HT-29 (cell line): ENCODE data around the gene LCORL. TPM values are rescaled to one million over a fixed set of nuclear protein-coding genes. Genes with fewer than 3 reads are reported as not detected.
A peak's percentile ranks its signal among the peaks of the same experiment; 100 is the strongest.
"Not testable (repeated sequence)": the region's sequence is repeated elsewhere in the genome, so short reads cannot be mapped to it uniquely, and the experiment has no call there.

ENCODE experiments used
- DNase-seq: peaks from one replicate; pipeline ENCODE4 v3.0.0-alpha.2; 2015; ENCODE audit warnings: low spot score
- total RNA-seq: library from RNA; depleted of rRNA; stranded (reverse); fragments of >200 nt; shearing (Covaris generic); gene quantifications from 2 replicates; pipeline ENCODE4 v1.2.3, GENCODE V29; 2014

LCORL gene
- total RNA-seq, 1 experiment from 2014 or later: 7.4 TPM

- no peak for DNase-seq
Observed at GRCh38 chr4:17859793-17860406, 161.7 kb downstream of the LCORL start.

GRCh38 chr4:17854036-17854435 is 167.5 kb downstream of the LCORL start:
- no peak for DNase-seq

GRCh38 chr4:17851959-17852358 is 169.6 kb downstream of the LCORL start:
- no peak for DNase-seq

- not testable (repeated sequence) for DNase-seq
Observed at GRCh38 chr4:17850295-17850694, 171.3 kb downstream of the LCORL start.

GRCh38 chr4:17846266-17846665 is 175.3 kb downstream of the LCORL start:
- DNase-seq: no peak

GRCh38 chr4:17823871-17824669 is 197.5 kb downstream of the LCORL start:
- DNase-seq: no peak

GRCh38 chr4:17817027-17817426 is 204.5 kb downstream of the LCORL start:
- peak; percentile 63 for DNase-seq

GRCh38 chr4:17816142-17816541 is 205.4 kb downstream of the LCORL start:
- DNase-seq: no peak

- DNase-seq: no peak
Observed at GRCh38 chr4:17814140-17814539, 207.4 kb downstream of the LCORL start.

GRCh38 chr4:17812801-17813200 is 208.8 kb downstream of the LCORL start:
- DNase-seq: no peak

GRCh38 chr4:17812125-17812524 is 209.4 kb downstream of the LCORL start:
- no peak for DNase-seq

GRCh38 chr4:17811078-17811603 is 210.4 kb downstream of the LCORL start:
- no peak for DNase-seq

GRCh38 chr4:17810260-17811077 is 211.1 kb downstream of the LCORL start, which contains the start of the genes DCAF16 and NCAPG:
TSS of gene DCAF16 (minus strand) at chr4:17810757. CDS start at chr4:17804141, 6,616 bp downstream.
TSS of gene NCAPG (plus strand) at chr4:17810979. CDS start at chr4:17811078, 99 bp downstream.
- DNase-seq: peak; percentile 100

- peak; percentile 43 for DNase-seq
Observed at GRCh38 chr4:17809667-17810066, 211.9 kb downstream of the LCORL start.

GRCh38 chr4:17807446-17807845 is 214.1 kb downstream of the LCORL start:
- no peak for DNase-seq

GRCh38 chr4:17805580-17806155 is 215.9 kb downstream of the LCORL start:
- no peak for DNase-seq

GRCh38 chr4:17797808-17798207 is 223.7 kb downstream of the LCORL start:
- no peak for DNase-seq

- no peak for DNase-seq
Observed at GRCh38 chr4:17794730-17795129, 226.8 kb downstream of the LCORL start.
